ENCODE measurements around the gene LIM2. TPM values are rescaled to one million over a fixed set of nuclear protein-coding genes. Genes with fewer than 3 reads are reported as not detected.
A peak's percentile ranks its signal among the peaks of the same experiment; 100 is the strongest.

Gene LIM2
- total and polyA plus RNA-seq, 2 experiments from 2014 or later = not detected

DNA sequence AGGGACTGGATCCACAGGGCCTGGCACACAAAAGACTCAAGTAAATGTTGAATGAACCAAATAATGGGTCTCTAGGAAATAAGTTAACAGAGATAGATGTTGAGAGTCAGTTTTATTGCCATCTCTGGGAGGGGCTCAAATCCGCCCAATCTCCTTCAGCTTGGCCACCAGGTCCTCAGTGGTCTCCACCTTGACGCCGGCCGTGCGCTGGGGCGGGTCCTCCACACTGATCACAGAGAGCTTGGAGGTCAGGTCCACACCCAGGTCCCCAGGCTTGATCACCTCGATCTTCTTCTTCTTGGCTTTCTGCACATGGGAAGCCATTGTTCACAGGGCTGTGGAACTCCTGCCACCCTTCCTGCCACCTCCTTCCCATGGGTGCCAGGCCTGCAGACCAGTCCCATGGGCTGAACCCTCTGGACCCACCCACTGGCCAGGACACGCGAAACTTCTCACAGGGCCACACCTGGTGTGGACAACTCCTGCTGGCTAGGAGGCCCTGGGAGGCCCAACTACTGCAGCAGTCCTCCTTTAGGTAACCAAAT, 42.6 kb downstream of the LIM2 start:
- no peak for TF ChIP-seq CTCF (IDR thresholded peaks at IDR 0.05; ENCODE audit: low read depth, low read length)
- Histone ChIP-seq H3K4me3 (no peak overlapping the region), H3K36me3 (peaks cover 4% of the 10 kb centered on the region), H3K4me1 (ENCODE audit: low read depth) (peaks cover 3% of the 10 kb centered on the region), H3K27ac (no peak overlapping the region), H3K27me3 (no peaks in the 10 kb centered on the region), H3K9me3 (ENCODE audit: low read depth) (no peaks in the 10 kb centered on the region)
- DNase-seq (ENCODE audit: low read depth in 1 of 2, low spot score in 1 of 2) = no peak

- Histone ChIP-seq H3K27ac (no peak overlapping the region), H3K36me3 (peaks cover 3% of the 10 kb centered on the region), H3K27me3 (no peaks in the 10 kb centered on the region), H3K4me3 (no peak overlapping the region), H3K4me1 (ENCODE audit: low read depth) (peaks cover 3% of the 10 kb centered on the region), H3K9me3 (ENCODE audit: low read depth) (no peaks in the 10 kb centered on the region)
- DNase-seq (ENCODE audit: low read depth in 1 of 2, low spot score in 1 of 2) = no peak
- no peak for TF ChIP-seq CTCF (IDR thresholded peaks at IDR 0.05; ENCODE audit: low read depth, low read length)
These were observed 44.9 kb downstream of the LIM2 start for GRCh38 chr19:51342631-51343569.

DNA sequence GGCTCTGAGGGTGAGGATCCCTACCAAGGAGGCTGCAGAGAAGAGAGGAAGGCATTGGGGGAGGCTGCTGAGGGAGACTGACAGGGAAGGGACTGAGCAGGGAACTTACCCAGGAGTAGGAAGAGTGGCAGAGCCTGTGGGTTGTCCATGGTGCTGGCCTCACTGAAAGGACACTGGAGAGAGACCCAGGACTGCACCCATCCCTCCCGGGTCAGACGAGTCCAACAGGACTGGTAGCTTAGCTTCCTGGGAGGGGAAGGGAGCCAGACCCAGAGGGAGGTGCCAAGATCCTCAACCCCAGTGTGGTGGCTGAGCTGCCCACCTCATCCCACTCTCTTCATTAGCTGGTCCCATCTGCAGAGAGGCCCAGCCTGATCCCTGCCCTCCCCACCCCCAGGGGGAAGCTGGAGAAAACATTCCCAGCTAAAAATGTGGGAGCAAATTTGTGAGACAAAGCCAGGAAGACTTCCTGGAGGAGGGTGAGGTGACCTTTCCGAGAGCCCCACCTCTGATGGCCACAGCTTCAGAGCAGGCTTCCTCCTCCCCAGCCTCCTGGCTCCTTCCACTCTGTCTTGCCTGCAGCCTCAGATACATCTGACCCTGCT, 45.7 kb downstream of the LIM2 start, which contains the start of gene VSIG10L:
VSIG10L (minus strand) TSS at position 164 of the 605 bp plus-strand sequence; CDS start at position 149, 15 bp downstream.
- Histone ChIP-seq H3K27ac (no peak within 1 kb of the TSS), H3K4me1 (ENCODE audit: low read depth) (peaks cover 3% of the 10 kb centered on the region), H3K36me3 (peaks cover 3% of the 10 kb centered on the region), H3K4me3 (no peak within 1 kb of the TSS), H3K9me3 (ENCODE audit: low read depth) (no peaks in the 10 kb centered on the region), H3K27me3 (no peaks in the 10 kb centered on the region)
- no peak for DNase-seq (ENCODE audit: low read depth in 1 of 2, low spot score in 1 of 2)
- TF ChIP-seq CTCF (IDR thresholded peaks at IDR 0.05; ENCODE audit: low read depth, low read length) = no peak

- Histone ChIP-seq H3K27ac (no peak overlapping the region), H3K4me1 (ENCODE audit: low read depth) (peaks cover 3% of the 10 kb centered on the region), H3K27me3 (no peaks in the 10 kb centered on the region), H3K36me3 (peaks cover 3% of the 10 kb centered on the region), H3K4me3 (no peak overlapping the region), H3K9me3 (ENCODE audit: low read depth) (no peaks in the 10 kb centered on the region)
- no peak for DNase-seq (ENCODE audit: low read depth in 1 of 2, low spot score in 1 of 2)
- TF ChIP-seq CTCF (IDR thresholded peaks at IDR 0.05; ENCODE audit: low read depth, low read length) = no peak
These were observed 46.7 kb downstream of the LIM2 start for GRCh38 chr19:51341066-51341465.

GRCh38 chr19:51339687-51340656, 47.8 kb downstream of the LIM2 start:
- Histone ChIP-seq H3K4me3 (peak overlapping the region; percentile 62), H3K27me3 (no peaks in the 10 kb centered on the region), H3K27ac (peak overlapping the region; percentile 78), H3K36me3 (peaks cover 3% of the 10 kb centered on the region), H3K9me3 (ENCODE audit: low read depth) (no peaks in the 10 kb centered on the region), H3K4me1 (ENCODE audit: low read depth) (peaks cover 3% of the 10 kb centered on the region)
- TF ChIP-seq CTCF (IDR thresholded peaks at IDR 0.05; ENCODE audit: low read depth, low read length) = no peak
- peak; percentile 98 to 99 for DNase-seq (ENCODE audit: low read depth in 1 of 2, low spot score in 1 of 2)

Measured in cardiac muscle cell (in vitro differentiated cells and primary cell).